Smooth muscle cell (in vitro differentiated cells): ENCODE measurements around the gene FGFR2. TPM values are rescaled to one million over a fixed set of nuclear protein-coding genes. Genes with fewer than 3 reads are reported as not detected.

Source experiments
- DNase-seq: peaks from one replicate; lab custom pipeline; 2025; ENCODE audit not compliant: unreplicated experiment; lab: John Stamatoyannopoulos, UW
- H2AFZ ChIP-seq: fragments of 200-600 bp; sonication (generic); 2 replicates; pipeline ENCODE4 v1.6.0; 2016; ENCODE audit warnings: antibody characterized with exemption, low read depth, mild to moderate bottlenecking
- H3F3A ChIP-seq: fragments of 200-600 bp; sonication (generic); 2 replicates; pipeline ENCODE4 v1.6.0; 2017; ENCODE audit warnings: antibody characterized with exemption, low read depth
- H3K27ac ChIP-seq: fragments of 200-600 bp; sonication (generic); 2 replicates; pipeline ENCODE4 v1.5.1; 2016; ENCODE audit warnings: low read depth, mild to moderate bottlenecking
- H3K27me3 ChIP-seq: fragments of 200-600 bp; sonication (generic); 2 replicates; pipeline ENCODE4 v1.6.1; 2016; ENCODE audit warnings: low read depth, mild to moderate bottlenecking
- H3K36me3 ChIP-seq: fragments of 200-600 bp; sonication (generic); 2 replicates; pipeline ENCODE4 v1.5.1; 2016; ENCODE audit warnings: low read depth
- H3K4me1 ChIP-seq: fragments of 200-600 bp; sonication (generic); 2 replicates; pipeline ENCODE4 v1.5.1; 2016; ENCODE audit warnings: low read depth
- H3K4me2 ChIP-seq: fragments of 200-600 bp; sonication (generic); 2 replicates; pipeline ENCODE4 v1.6.0; 2016; ENCODE audit warnings: mild to moderate bottlenecking
- H3K4me3 ChIP-seq: fragments of 200-600 bp; sonication (generic); 2 replicates; pipeline ENCODE4 v1.5.1; 2016; ENCODE audit warnings: mild to moderate bottlenecking
- H3K79me2 ChIP-seq: fragments of 200-600 bp; sonication (generic); 2 replicates; pipeline ENCODE4 v1.6.0; 2016; ENCODE audit warnings: low read depth, mild to moderate bottlenecking
- H3K9ac ChIP-seq: fragments of 200-600 bp; sonication (generic); 2 replicates; pipeline ENCODE4 v1.6.0; 2016; ENCODE audit warnings: low read depth
- H3K9me3 ChIP-seq: fragments of 200-600 bp; sonication (generic); replicated peaks from 2 replicates; pipeline ENCODE4 v1.5.1; 2016; ENCODE audit warnings: low read depth
- H4K20me1 ChIP-seq: fragments of 200-600 bp; sonication (generic); 2 replicates; pipeline ENCODE4 v1.6.0; 2016; ENCODE audit warnings: low read depth
- CTCF ChIP-seq: fragments of 200-600 bp; sonication (generic); IDR thresholded peaks from 2 replicates; pipeline ENCODE4 v1.5.1; 2017; ENCODE audit warnings: borderline replicate concordance, mild to moderate bottlenecking, antibody characterized with exemption; ENCODE audit not compliant: insufficient read depth, poor library complexity, severe bottlenecking
- WGBS: methylation state at CpG from one replicate; pipeline ENCODE4 v1.1.7; 2016; ENCODE audit warnings: low lambda C conversion rate; 5-methylcytosine and 5-hydroxymethylcytosine counted together
- polyA plus RNA-seq: library from polyadenylated mRNA; unstranded; fragments of >200 nt; fragmentation: Nextera tagmentation; extraction: Ambion mirVana; gene quantifications from 2 replicates; pipeline ENCODE4 v1.2.1, GENCODE V29; 2016
- total RNA-seq: library from RNA; depleted of rRNA; stranded (reverse); fragments of >200 nt; gene quantifications from 2 replicates; pipeline ENCODE4 v1.2.3, GENCODE V29; 2014

Gene FGFR2
- total and polyA plus RNA-seq, 2 experiments from 2014 or later = 85.9 to 103 TPM

GRCh38 chr10:121627876-121628581, 29.8 kb upstream of the FGFR2 start:
- Histone ChIP-seq H3K27ac (peak overlapping the region; percentile 21), H3K36me3 (no peaks in the 10 kb centered on the region), H2AFZ (peak overlapping the region; percentile 67), H3K4me3 (peak overlapping the region; percentile 29), H4K20me1 (no peaks in the 10 kb centered on the region), H3K27me3 (no peaks in the 10 kb centered on the region), H3K79me2 (no peaks in the 10 kb centered on the region), H3K9ac (no peak overlapping the region), H3K4me1 (peaks cover 16% of the 10 kb centered on the region), H3F3A (peaks cover 33% of the 10 kb centered on the region), H3K9me3 (no peaks in the 10 kb centered on the region), H3K4me2 (peak overlapping the region; percentile 82)
- DNase-seq = no peak
- TF ChIP-seq CTCF = no peak
- 20% methylated on average over 15 of the region's 15 CpGs for WGBS

- peak overlapping the region; percentile 9 for H3K27ac ChIP-seq
- peaks cover 16% of the 10 kb centered on the region for H3K4me1 ChIP-seq
- 29% methylated on average over 11 of the region's 11 CpGs for WGBS
- peak overlapping the region; percentile 55 for H3K4me2 ChIP-seq
- H3K4me3 ChIP-seq = no peak overlapping the region
- no peak for DNase-seq
- H3F3A ChIP-seq = peaks cover 33% of the 10 kb centered on the region
- no peak overlapping the region for H3K9ac ChIP-seq
- H2AFZ ChIP-seq = no peak overlapping the region
- no peak for TF ChIP-seq CTCF
- H3K79me2 ChIP-seq = no peaks in the 10 kb centered on the region
- H3K9me3 ChIP-seq = peaks cover 2% of the 10 kb centered on the region
- no peaks in the 10 kb centered on the region for H4K20me1 ChIP-seq
- H3K36me3 ChIP-seq = no peaks in the 10 kb centered on the region
- H3K27me3 ChIP-seq = no peaks in the 10 kb centered on the region
Measured at GRCh38 chr10:121624836-121625486, 26.7 kb upstream of the FGFR2 start.

GRCh38 chr10:121618906-121619305, 20.7 kb upstream of the FGFR2 start:
- Histone ChIP-seq H3K4me1 (no peaks in the 10 kb centered on the region), H3K9ac (no peak overlapping the region), H3K4me3 (no peak overlapping the region), H3F3A (no peaks in the 10 kb centered on the region), H3K27ac (no peak overlapping the region), H3K4me2 (no peak overlapping the region), H3K27me3 (no peaks in the 10 kb centered on the region), H3K36me3 (no peaks in the 10 kb centered on the region), H3K9me3 (peaks cover 4% of the 10 kb centered on the region), H4K20me1 (no peaks in the 10 kb centered on the region), H2AFZ (no peak overlapping the region), H3K79me2 (no peaks in the 10 kb centered on the region)
- TF ChIP-seq CTCF = no peak
- 96% methylated on average over 2 of the region's 2 CpGs for WGBS
- DNase-seq = no peak
